IMR-90 (cell line): ENCODE measurements around the gene DONSON. TPM values are rescaled to one million over a fixed set of nuclear protein-coding genes. Genes with fewer than 3 reads are reported as not detected.

Experiments
- ATAC-seq: fragments of 200-7000 bp; cut with Tn5 transposase; 2 replicates; pipeline ENCODE4 v1.9.1; 2020; ENCODE audit warnings: low read depth, mild to moderate bottlenecking, moderate library complexity
- BruUV-seq: library from RNA; stranded (reverse); fragments of 400-500 nt; replicated peaks from 2 replicates; lab custom pipeline; 2021; lab: Mats Ljungman, UMichigan
- CTCF ChIA-PET: fragments of 300-600 bp; formaldehyde crosslinking; extraction: SDS; loops from one replicate; lab custom pipeline; 2021; ENCODE audit warnings: antibody characterized with exemption; lab: Yijun Ruan, JAX
- POLR2A ChIA-PET: fragments of 300-600 bp; sonication (Branson Sonifier 250); formaldehyde crosslinking; loops from one replicate; lab custom pipeline; 2022; ENCODE audit warnings: antibody characterized with exemption; ENCODE audit not compliant: unreplicated experiment; lab: Charles Lee
- DNase-seq: peaks from one replicate; pipeline ENCODE4 v3.0.0; 2013
- H2AFZ ChIP-seq: replicated peaks from 2 replicates; pipeline ENCODE3; 2013; ENCODE audit warnings: low read length, mild to moderate bottlenecking; ENCODE audit not compliant: poor library complexity
- H2AK5ac ChIP-seq: 2 replicates; pipeline ENCODE4 v1.6.1; 2013; ENCODE audit warnings: low read depth, low read length, inconsistent platforms
- H2AK9ac ChIP-seq: replicated peaks from 2 replicates; pipeline ENCODE3; 2013; ENCODE audit warnings: mild to moderate bottlenecking, low read depth, low read length, moderate library complexity; ENCODE audit not compliant: poor library complexity
- H2BK120ac ChIP-seq: 2 replicates; pipeline ENCODE4 v1.6.1; 2013; ENCODE audit warnings: low read depth, low read length, inconsistent platforms
- H2BK15ac ChIP-seq: 3 replicates; pipeline ENCODE4 v1.6.1; 2013; ENCODE audit warnings: low read depth, low read length, inconsistent platforms
- H2BK20ac ChIP-seq: 2 replicates; pipeline ENCODE4 v1.6.1; 2013; ENCODE audit warnings: low read depth, mild to moderate bottlenecking, inconsistent platforms, low read length, moderate library complexity
- H2BK5ac ChIP-seq: 2 replicates; pipeline ENCODE4 v1.6.1; 2013; ENCODE audit warnings: mild to moderate bottlenecking, low read depth, low read length, inconsistent platforms; ENCODE audit not compliant: poor library complexity, severe bottlenecking
- H3K14ac ChIP-seq: replicated peaks from 2 replicates; pipeline ENCODE4 v1.6.1; 2013; ENCODE audit warnings: low read depth, low read length, inconsistent platforms
- H3K18ac ChIP-seq: 2 replicates; pipeline ENCODE4 v1.6.1; 2013; ENCODE audit warnings: low read depth, low read length, control low read depth
- H3K23ac ChIP-seq: 2 replicates; pipeline ENCODE4 v1.6.1; 2013; ENCODE audit warnings: low read depth, low read length, inconsistent platforms
- H3K27ac ChIP-seq: 2 replicates; pipeline ENCODE4 v1.5.1; 2013; ENCODE audit warnings: mild to moderate bottlenecking, control low read depth, low read length; ENCODE audit not compliant: insufficient read depth
- H3K27me3 ChIP-seq: 2 replicates; pipeline ENCODE4 v1.6.1; 2013; ENCODE audit warnings: low read length; ENCODE audit not compliant: control insufficient read depth, insufficient read depth
- H3K36me3 ChIP-seq: 2 replicates; pipeline ENCODE4 v1.6.1; 2013; ENCODE audit warnings: low read length, mixed read lengths; ENCODE audit not compliant: control insufficient read depth, insufficient read depth
- H3K4ac ChIP-seq: 2 replicates; pipeline ENCODE4 v1.6.1; 2013; ENCODE audit warnings: low read depth, low read length, inconsistent platforms
- H3K4me1 ChIP-seq: 2 replicates; pipeline ENCODE4 v1.6.1; 2013; ENCODE audit warnings: low read length, mixed read lengths; ENCODE audit not compliant: control insufficient read depth, insufficient read depth
- H3K4me2 ChIP-seq: 2 replicates; pipeline ENCODE4 v1.6.1; 2013; ENCODE audit warnings: low read depth, mild to moderate bottlenecking, control low read depth, low read length, moderate library complexity
- H3K4me3 ChIP-seq: 2 replicates; pipeline ENCODE4 v1.5.1; 2013; ENCODE audit warnings: low read depth, mild to moderate bottlenecking, control low read depth, low read length, moderate library complexity; ENCODE audit not compliant: insufficient read depth
- H3K56ac ChIP-seq: 2 replicates; pipeline ENCODE4 v1.6.1; 2013; ENCODE audit warnings: low read length, inconsistent platforms; ENCODE audit not compliant: insufficient read depth; ENCODE audit errors: extremely low read depth
- H3K79me1 ChIP-seq, 2 experiments: 2 replicates each; pipeline ENCODE4 v1.6.1; 2013; ENCODE audit warnings: low read length in 2 of 2, inconsistent platforms in 1 of 2, low read depth in 1 of 2
- H3K9ac ChIP-seq: 2 replicates; pipeline ENCODE4 v1.6.1; 2013; ENCODE audit warnings: low read depth, low read length, control low read depth
- H3K9me1 ChIP-seq: 2 replicates; pipeline ENCODE4 v1.6.1; 2013; ENCODE audit warnings: low read length, inconsistent platforms; ENCODE audit not compliant: insufficient read depth
- H3K9me3 ChIP-seq: 2 replicates; pipeline ENCODE4 v1.6.1; 2013; ENCODE audit warnings: low read length; ENCODE audit not compliant: control insufficient read depth, insufficient read depth
- H4K20me1 ChIP-seq: 2 replicates; pipeline ENCODE4 v1.6.1; 2013; ENCODE audit warnings: low read length, inconsistent platforms; ENCODE audit not compliant: insufficient read depth
- H4K5ac ChIP-seq: 2 replicates; pipeline ENCODE4 v1.6.1; 2013; ENCODE audit warnings: mild to moderate bottlenecking, low read depth, low read length, control low read depth
- H4K8ac ChIP-seq, 2 experiments: 2 replicates each; pipeline ENCODE4 v1.6.1; 2013; ENCODE audit warnings: low read depth in 2 of 2, low read length in 2 of 2, control low read depth in 1 of 2, inconsistent platforms in 1 of 2
- H4K91ac ChIP-seq: 2 replicates; pipeline ENCODE4 v1.6.1; 2013; ENCODE audit warnings: low read depth, low read length, inconsistent platforms; ENCODE audit not compliant: insufficient read depth
- BHLHE40 ChIP-seq: fragments of 150-350 bp; IDR thresholded peaks from 2 replicates; pipeline ENCODE4 v1.6.1; 2016; ENCODE audit warnings: mild to moderate bottlenecking, low read depth, low read length
- CEBPB ChIP-seq: IDR thresholded peaks from 2 replicates; pipeline ENCODE4 v1.6.1; 2012; ENCODE audit warnings: low read depth, low read length, improper control_type of control experiment
- CHD1 ChIP-seq: IDR thresholded peaks from 2 replicates; pipeline ENCODE4 v1.6.1; 2012; ENCODE audit warnings: low read depth, low read length, improper control_type of control experiment
- MAFK ChIP-seq: IDR thresholded peaks from 2 replicates; pipeline ENCODE4 v1.6.1; 2012; ENCODE audit warnings: low read depth, low read length, improper control_type of control experiment
- MAZ ChIP-seq: IDR thresholded peaks from 2 replicates; pipeline ENCODE4 v1.6.1; 2012; ENCODE audit warnings: low read depth, mild to moderate bottlenecking, low read length, improper control_type of control experiment, moderate library complexity, borderline replicate concordance
- MXI1 ChIP-seq: IDR thresholded peaks from 2 replicates; pipeline ENCODE4 v1.6.1; 2012; ENCODE audit warnings: low read depth, mild to moderate bottlenecking, low read length, moderate library complexity, borderline replicate concordance
- NFE2L2 ChIP-seq: fragments of 150-350 bp; IDR thresholded peaks from 2 replicates; pipeline ENCODE4 v1.6.1; 2016; ENCODE audit warnings: low read depth, mild to moderate bottlenecking, low read length
- POLR2A ChIP-seq: IDR thresholded peaks from 2 replicates; pipeline ENCODE4 v1.6.1; 2012; ENCODE audit warnings: mild to moderate bottlenecking, low read depth, low read length
- RAD21 ChIP-seq: IDR thresholded peaks from 2 replicates; pipeline ENCODE4 v1.6.1; 2012; ENCODE audit warnings: low read length, improper control_type of control experiment
- RCOR1 ChIP-seq: IDR thresholded peaks from 2 replicates; pipeline ENCODE4 v1.6.1; 2012; ENCODE audit warnings: mild to moderate bottlenecking, low read length, improper control_type of control experiment; ENCODE audit not compliant: insufficient replicate concordance
- RFX5 ChIP-seq: IDR thresholded peaks from 2 replicates; pipeline ENCODE4 v1.8.0; 2012; ENCODE audit warnings: low read depth, mild to moderate bottlenecking, low read length, moderate library complexity
- SMC3 ChIP-seq: fragments of 150-350 bp; IDR thresholded peaks from 2 replicates; pipeline ENCODE4 v1.6.1; 2016; ENCODE audit warnings: low read depth, mild to moderate bottlenecking, antibody characterized with exemption, low read length, moderate library complexity
- WGBS, 2 experiments: methylation state at CpG; one replicate each; pipeline versions ENCODE4 v1.1.5 to v1.1.7; 2013; ENCODE audit warnings: missing lambda C conversion rate in 2 of 2; ENCODE audit not compliant: insufficient read length in 1 of 2; ENCODE audit errors: extremely low coverage in 2 of 2; 5-methylcytosine and 5-hydroxymethylcytosine counted together
- dilution Hi-C: fragments of 300-500 bp; cut with HindIII; formaldehyde crosslinking; loops from one replicate; pipeline ENCODE4 v1.14.3; 2018; ENCODE audit warnings: low sequenced_read_pairs; ENCODE audit not compliant: unreplicated experiment
- in situ Hi-C: fragments of 300-500 bp; cut with MboI; formaldehyde crosslinking; loops from 3 replicates; pipeline ENCODE4 v1.14.3; 2019; ENCODE audit warnings: low sequenced_read_pairs, inconsistent platforms, mixed read lengths
- intact Hi-C: fragments of 100-400 bp; cut with micrococcal nuclease; formaldehyde crosslinking; loops from 2 replicates; pipeline ENCODE4 v1.10.0; 2022
- polyA plus RNA-seq, 3 experiments: library from polyadenylated mRNA; depleted of rRNA; stranded (reverse); fragments of >200 nt; gene quantifications; 2 replicates each; pipeline ENCODE4 v1.2.3, GENCODE V29; 2012; ENCODE audit warnings: low replicate concordance in 1 of 3
- total RNA-seq: library from RNA; depleted of rRNA; stranded (reverse); fragments of >200 nt; gene quantifications from 2 replicates; pipeline ENCODE4 v1.2.3, GENCODE V29; 2012
- TF ChIP-seq, protein P1 (sequence below): fragments of 150-350 bp; IDR thresholded peaks from 2 replicates; pipeline ENCODE4 v1.6.1; 2016; ENCODE audit warnings: low read depth, mild to moderate bottlenecking, low read length, moderate library complexity, borderline replicate concordance
- TF ChIP-seq, protein P2 (sequence below): conservative IDR thresholded peaks from 2 replicates; pipeline ENCODE4 v1.5.1; 2012; ENCODE audit warnings: mild to moderate bottlenecking, low read depth, low read length, improper control_type of control experiment
- TF ChIP-seq, protein P3 (sequence below): fragments of 150-350 bp; IDR thresholded peaks from 2 replicates; pipeline ENCODE4 v1.6.1; 2017; ENCODE audit warnings: mild to moderate bottlenecking, antibody characterized with exemption, low read length, low read depth

Gene DONSON
- total and polyA plus RNA-seq, 2 of the 4 experiments (the other 2 are of a cell fraction), result 14.3 to 16.6 TPM

- Histone ChIP-seq H3K4me3 (no peak overlapping the region), H2BK15ac (no peak overlapping the region), H3K4ac (no peak overlapping the region), H2AFZ (no peak overlapping the region), H3K9me3 (no peaks in the 10 kb centered on the region), H3K14ac (no peak overlapping the region), H4K8ac (no peak overlapping the region), H2BK20ac (no peak overlapping the region), H3K36me3 (peaks cover 13% of the 10 kb centered on the region), H3K23ac (no peak overlapping the region), H4K5ac (no peak overlapping the region), H3K4me2 (no peak overlapping the region), H3K9me1 (no peaks in the 10 kb centered on the region; the same call in 1 of the 2 replicates), H3K4me1 (no peaks in the 10 kb centered on the region), H2BK5ac (no peak overlapping the region), H3K79me1 (peaks cover 0 to 3% of the 10 kb centered on the region in 2 experiments; a peak in 1 of 4 replicates), H3K27ac (no peak overlapping the region), H3K27me3 (no peaks in the 10 kb centered on the region), H3K56ac (no peak overlapping the region), H2BK120ac (no peak overlapping the region), H4K91ac (no peak overlapping the region), H4K20me1 (no peaks in the 10 kb centered on the region), H3K9ac (no peak overlapping the region), H2AK9ac (no peak overlapping the region), H3K18ac (no peak overlapping the region), H2AK5ac (no peak overlapping the region)
- dilution Hi-C loops, result no loop called here
- TF ChIP-seq RCOR1 (no peak), CHD1 (no peak), MXI1 (no peak), NFE2L2 (no peak), CEBPB (no peak), MAFK (no peak), RFX5 (no peak), POLR2A (no peak), SMC3 (no peak), BHLHE40 (no peak), RAD21 (no peak), MAZ (no peak)
- TF ChIP-seq, protein P1, sequence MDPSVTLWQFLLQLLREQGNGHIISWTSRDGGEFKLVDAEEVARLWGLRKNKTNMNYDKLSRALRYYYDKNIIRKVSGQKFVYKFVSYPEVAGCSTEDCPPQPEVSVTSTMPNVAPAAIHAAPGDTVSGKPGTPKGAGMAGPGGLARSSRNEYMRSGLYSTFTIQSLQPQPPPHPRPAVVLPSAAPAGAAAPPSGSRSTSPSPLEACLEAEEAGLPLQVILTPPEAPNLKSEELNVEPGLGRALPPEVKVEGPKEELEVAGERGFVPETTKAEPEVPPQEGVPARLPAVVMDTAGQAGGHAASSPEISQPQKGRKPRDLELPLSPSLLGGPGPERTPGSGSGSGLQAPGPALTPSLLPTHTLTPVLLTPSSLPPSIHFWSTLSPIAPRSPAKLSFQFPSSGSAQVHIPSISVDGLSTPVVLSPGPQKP, result no peak
- TF ChIP-seq, protein P2, sequence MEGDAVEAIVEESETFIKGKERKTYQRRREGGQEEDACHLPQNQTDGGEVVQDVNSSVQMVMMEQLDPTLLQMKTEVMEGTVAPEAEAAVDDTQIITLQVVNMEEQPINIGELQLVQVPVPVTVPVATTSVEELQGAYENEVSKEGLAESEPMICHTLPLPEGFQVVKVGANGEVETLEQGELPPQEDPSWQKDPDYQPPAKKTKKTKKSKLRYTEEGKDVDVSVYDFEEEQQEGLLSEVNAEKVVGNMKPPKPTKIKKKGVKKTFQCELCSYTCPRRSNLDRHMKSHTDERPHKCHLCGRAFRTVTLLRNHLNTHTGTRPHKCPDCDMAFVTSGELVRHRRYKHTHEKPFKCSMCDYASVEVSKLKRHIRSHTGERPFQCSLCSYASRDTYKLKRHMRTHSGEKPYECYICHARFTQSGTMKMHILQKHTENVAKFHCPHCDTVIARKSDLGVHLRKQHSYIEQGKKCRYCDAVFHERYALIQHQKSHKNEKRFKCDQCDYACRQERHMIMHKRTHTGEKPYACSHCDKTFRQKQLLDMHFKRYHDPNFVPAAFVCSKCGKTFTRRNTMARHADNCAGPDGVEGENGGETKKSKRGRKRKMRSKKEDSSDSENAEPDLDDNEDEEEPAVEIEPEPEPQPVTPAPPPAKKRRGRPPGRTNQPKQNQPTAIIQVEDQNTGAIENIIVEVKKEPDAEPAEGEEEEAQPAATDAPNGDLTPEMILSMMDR, result no peak
- TF ChIP-seq, protein P3, sequence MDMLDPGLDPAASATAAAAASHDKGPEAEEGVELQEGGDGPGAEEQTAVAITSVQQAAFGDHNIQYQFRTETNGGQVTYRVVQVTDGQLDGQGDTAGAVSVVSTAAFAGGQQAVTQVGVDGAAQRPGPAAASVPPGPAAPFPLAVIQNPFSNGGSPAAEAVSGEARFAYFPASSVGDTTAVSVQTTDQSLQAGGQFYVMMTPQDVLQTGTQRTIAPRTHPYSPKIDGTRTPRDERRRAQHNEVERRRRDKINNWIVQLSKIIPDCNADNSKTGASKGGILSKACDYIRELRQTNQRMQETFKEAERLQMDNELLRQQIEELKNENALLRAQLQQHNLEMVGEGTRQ, result no peak
- no TSS peak for BruUV-seq
- ChIA-PET CTCF (no interaction called here), POLR2A (no interaction called here)
- no peak for DNase-seq
- ATAC-seq, result no peak
- 83% methylated on average over 1 of the region's 4 CpGs; no CpG with 5 or more reads in 1 of the 2 experiments for WGBS, 2 experiments
- in situ Hi-C loops, result no loop called here
- intact Hi-C loops, result no loop called here
Measured at GRCh38 chr21:33619726-33620125, 31.2 kb upstream of the DONSON start.
